Cardiac fibroblast (primary cell): ENCODE measurements around the gene ZNF821.
"Not testable (repeated sequence)": the region's sequence is repeated elsewhere in the genome, so short reads cannot be mapped to it uniquely, and the experiment has no call there.

Source experiments
- DNase-seq, 2 donors: peaks; one replicate each; pipeline versions ENCODE4 v3.0.0 to v3.0.0-alpha.2; 2010; ENCODE audit warnings: low read depth in 2 of 2
- H3K4me3 ChIP-seq, 2 donors: replicated peaks in 1 of 2; 1 replicate in 1 of 2; 2 replicates in 1 of 2; pipeline ENCODE4 v1.5.1; 2011; ENCODE audit warnings: low read depth in 2 of 2, low read length in 2 of 2, mild to moderate bottlenecking in 2 of 2, moderate library complexity in 1 of 2
- CTCF ChIP-seq: IDR thresholded peaks from one replicate; pipeline ENCODE4 v1.5.1; 2011; ENCODE audit warnings: low read depth, mild to moderate bottlenecking, low read length, inconsistent platforms

Gene ZNF821

GRCh38 chr16:71916397-71916920, 32.5 kb upstream of the ZNF821 start:
- no peak overlapping the region for H3K4me3 ChIP-seq
- DNase-seq: no peak
- no peak for TF ChIP-seq CTCF

- no peak overlapping the region for H3K4me3 ChIP-seq
- TF ChIP-seq CTCF: no peak
- no peak for DNase-seq
These were observed 31.4 kb upstream of the ZNF821 start for GRCh38 chr16:71915350-71915749.

GRCh38 chr16:71914802-71915201, 30.8 kb upstream of the ZNF821 start:
- no peak for TF ChIP-seq CTCF
- no peak for DNase-seq

GRCh38 chr16:71912534-71913275, 28.7 kb upstream of the ZNF821 start:
- no peak for DNase-seq
- no peak for TF ChIP-seq CTCF
- no peak overlapping the region for H3K4me3 ChIP-seq

More at GRCh38 chr16:71914802-71915201, 30.8 kb upstream of the ZNF821 start:
- no peak overlapping the region for H3K4me3 ChIP-seq

- no peak for TF ChIP-seq CTCF
- no peak overlapping the region for H3K4me3 ChIP-seq
- DNase-seq: no peak
These were observed 27.1 kb upstream of the ZNF821 start for GRCh38 chr16:71911121-71911520.

GRCh38 chr16:71905765-71906164, 21.8 kb upstream of the ZNF821 start:
- DNase-seq, H3K4me3 ChIP-seq: not testable (repeated sequence)

- no peak overlapping the region for H3K4me3 ChIP-seq
- TF ChIP-seq CTCF: no peak
- no peak for DNase-seq
These were observed 20.3 kb upstream of the ZNF821 start for GRCh38 chr16:71904239-71904638.
